HG02763 (cell line): ENCODE measurements around the gene OAF.

Source experiments
- ATAC-seq: cut with Tn5 transposase; IDR thresholded peaks from one replicate; pipeline ENCODE4 v1.9.1; 2021; ENCODE audit warnings: mild to moderate bottlenecking, moderate library complexity; ENCODE audit not compliant: unreplicated experiment

The OAF gene

GRCh38 chr11:120219938-120220746 lies 9.3 kb downstream of the OAF start:
- ATAC-seq = no peak

DNA sequence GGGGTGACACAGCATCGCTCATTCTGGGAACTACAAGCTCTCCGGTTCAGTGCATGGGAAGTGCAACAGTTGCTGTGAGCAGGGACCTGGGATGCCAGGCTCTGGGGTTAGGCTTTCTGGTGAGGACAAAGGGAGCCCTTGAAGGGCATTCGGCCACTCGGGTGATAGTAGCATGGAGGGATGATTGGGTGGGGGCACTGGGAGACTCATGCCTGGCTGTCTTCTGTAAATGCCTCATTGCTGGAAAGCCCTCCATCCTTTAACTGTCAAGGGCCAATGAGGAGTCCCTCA lies 9.9 kb downstream of the OAF start:
- ATAC-seq = no peak

GRCh38 chr11:120221115-120221752 lies 10.4 kb downstream of the OAF start:
- ATAC-seq = no peak

DNA sequence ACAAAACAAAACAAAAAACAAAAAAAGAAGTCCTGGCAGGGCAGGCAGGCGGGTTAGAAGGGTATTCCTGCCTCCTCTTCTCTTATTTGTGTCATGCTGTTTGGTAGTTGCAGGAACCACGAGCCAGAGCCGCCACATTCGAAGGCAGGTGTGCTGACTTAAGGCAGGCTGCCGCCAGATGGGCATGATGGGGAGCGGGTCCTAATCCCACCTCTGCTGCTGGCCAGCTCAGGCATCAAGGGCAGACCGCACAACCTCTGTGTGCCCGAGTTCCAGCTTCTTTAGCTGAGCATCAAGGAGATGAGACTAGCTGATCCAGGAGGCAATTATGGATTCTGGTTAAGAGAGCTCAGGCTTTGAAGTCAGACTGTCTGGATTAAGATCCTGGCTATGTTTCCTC lies 12.1 kb downstream of the OAF start:
- no peak for ATAC-seq

DNA sequence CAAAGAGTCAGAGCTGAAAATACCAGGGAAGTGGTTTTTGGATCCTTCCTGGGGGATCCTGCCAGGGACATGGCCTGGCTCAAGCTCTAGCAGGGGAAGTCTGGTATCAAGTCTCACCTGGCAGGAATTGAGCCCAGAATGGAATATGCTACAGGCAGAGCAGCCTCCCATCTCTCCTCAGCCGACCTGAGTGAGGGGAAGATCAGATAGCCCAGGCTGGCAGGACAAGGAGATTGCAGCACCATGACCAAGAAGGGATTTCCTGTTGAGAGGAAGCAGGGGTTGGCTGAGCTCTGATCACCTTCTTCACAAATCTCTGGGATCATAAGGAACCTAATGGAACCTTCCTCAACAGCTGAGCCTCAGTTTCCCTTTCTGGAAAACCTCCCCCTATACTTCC lies 13.0 kb downstream of the OAF start:
- ATAC-seq = no peak

DNA sequence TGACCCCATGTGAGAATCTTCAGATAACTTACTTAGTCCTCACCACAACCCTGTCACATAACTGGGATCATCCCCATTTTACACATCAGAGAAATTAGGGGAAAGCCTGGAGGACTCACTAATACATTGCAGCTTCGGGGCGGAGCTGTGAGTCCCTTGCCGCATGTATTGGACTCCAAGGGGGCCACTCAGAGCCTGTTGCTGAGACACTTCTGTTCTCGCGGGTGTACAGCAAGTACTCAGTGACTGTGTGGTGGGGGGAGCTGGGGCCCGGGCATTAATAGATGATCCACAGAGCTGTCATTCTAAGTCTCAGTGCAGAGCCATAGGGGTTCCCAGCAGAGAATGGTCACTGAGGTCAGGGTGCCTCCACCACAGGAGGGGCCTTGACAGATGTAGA lies 13.5 kb downstream of the OAF start:
- ATAC-seq = no peak

DNA sequence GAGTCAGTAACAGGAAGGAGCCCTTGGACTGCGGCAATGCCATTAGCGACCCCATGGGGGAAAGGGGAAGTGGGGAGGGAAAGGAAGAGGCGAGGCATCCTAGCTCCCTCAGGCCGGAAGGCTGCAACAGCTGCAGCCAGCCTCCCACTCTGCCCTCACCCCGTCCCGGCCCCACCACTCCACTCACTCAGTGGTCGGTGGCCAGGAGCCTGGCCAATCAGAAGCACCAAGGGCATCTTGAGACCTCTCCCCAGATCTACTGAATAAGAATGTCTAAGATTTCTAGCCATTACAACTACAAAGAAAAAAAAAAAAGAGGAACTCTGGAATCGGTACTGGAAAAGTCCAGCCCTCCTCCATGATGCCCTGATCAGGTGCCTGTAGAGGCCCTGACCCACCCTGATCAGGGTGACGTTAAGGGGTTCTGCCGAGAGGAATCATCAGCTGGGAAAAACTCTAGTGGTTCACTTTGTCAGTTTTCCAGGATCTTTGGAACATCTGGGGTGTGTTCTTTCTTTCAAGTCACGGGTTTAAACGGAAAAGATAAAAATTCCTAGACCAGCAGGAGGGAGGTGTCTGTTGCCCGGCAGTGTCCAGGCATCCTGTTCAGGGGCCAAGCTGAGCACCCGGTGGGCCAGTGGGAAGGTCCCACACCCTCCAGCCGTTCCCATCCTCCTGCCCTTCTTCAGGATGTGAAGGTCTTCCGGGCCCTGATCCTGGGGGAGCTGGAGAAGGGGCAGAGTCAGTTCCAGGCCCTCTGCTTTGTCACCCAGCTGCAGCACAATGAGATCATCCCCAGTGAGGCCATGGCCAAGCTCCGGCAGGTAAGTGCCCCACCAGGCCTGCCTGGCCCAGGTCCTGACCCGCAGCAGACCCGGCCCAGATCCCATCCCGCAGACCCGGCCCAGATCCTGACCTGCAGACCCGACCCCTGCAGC lies 14.4 kb downstream of the OAF start:
- ATAC-seq = no peak

DNA sequence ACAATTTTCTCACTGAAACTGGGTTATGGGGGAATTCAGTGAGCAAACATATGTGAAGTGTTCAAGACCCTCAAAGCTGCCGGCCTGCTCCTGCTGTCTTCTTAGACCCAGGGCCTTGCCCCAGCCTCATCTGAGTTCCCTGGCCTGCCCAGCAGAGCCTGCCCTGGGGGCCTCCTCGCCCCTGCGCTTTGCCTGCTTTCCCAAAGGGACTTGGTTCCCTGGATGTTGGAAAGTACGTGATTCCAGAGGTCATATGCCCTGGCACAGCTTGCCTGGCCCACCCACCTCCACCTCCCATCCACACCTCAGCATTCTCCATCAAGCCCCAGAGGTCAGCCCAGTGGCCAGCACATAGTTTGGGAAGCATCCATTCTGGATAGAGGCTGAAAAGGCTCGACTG lies 15.4 kb downstream of the OAF start:
- no peak for ATAC-seq

DNA sequence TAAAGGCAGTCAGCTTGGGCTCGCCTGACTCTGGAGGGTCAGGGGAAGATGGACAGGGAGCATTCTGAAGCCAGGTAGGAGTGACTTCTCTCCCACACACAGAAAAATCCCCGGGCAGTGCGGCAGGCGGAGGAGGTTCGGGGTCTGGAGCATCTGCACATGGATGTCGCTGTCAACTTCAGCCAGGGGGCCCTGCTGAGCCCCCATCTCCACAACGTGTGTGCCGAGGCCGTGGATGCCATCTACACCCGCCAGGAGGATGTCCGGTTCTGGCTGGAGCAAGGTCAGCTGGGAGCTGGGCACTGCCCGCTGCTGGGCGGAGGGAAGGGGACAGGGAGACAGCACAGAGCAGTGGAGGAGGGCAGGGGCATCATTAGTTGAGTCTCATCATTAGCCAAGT lies 15.9 kb downstream of the OAF start:
- no peak for ATAC-seq

- ATAC-seq = no peak
These were observed 16.5 kb downstream of the OAF start for GRCh38 chr11:120227228-120227852.

DNA sequence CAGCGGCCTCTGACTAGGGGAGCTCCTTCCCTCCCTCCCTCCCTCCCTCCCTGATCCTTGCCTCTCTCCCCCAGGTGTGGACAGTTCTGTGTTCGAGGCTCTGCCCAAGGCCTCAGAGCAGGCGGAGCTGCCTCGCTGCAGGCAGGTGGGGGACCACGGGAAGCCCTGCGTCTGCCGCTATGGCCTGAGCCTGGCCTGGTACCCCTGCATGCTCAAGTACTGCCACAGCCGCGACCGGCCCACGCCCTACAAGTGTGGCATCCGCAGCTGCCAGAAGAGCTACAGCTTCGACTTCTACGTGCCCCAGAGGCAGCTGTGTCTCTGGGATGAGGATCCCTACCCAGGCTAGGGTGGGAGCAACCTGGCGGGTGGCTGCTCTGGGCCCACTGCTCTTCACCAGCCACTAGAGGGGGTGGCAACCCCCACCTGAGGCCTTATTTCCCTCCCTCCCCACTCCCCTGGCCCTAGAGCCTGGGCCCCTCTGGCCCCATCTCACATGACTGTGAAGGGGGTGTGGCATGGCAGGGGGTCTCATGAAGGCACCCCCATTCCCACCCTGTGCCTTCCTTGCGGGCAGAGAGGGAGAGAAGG lies 18.1 kb downstream of the OAF start:
- no peak for ATAC-seq

GRCh38 chr11:120229451-120230424 lies 18.9 kb downstream of the OAF start:
- no peak for ATAC-seq

DNA sequence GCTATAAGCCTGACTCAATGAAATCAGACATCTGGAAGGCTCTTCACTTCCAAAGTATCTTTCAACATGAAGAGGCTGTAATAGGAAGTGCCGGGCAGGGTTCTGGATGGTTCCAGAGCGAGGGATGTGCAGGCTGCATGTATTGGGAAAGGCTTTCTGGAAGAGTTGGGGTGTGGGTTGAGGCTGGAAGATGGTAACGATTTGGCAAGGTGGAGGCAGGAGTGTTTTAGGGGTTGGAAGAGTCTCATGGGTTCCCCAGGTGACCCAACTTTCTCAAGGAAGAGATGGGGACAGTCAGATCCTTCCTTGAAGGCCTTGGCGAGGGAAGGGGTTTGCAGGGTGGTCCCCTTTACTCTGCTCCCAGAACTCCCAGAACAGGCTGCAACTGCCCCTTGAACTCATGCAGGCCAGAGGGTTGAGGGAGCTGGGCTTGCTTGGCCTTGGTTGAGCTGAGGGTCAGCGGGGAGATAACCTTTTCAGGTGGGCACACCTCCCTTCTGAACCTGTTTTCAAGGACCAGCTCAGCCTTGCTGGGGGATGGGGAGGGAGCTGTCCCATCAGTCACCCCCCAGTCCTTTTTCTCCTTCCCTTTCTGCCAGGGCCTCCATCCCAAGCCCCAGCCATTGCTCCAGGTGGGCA lies 19.7 kb downstream of the OAF start:
- no peak for ATAC-seq

- no peak for ATAC-seq
These were observed 21.1 kb downstream of the OAF start for GRCh38 chr11:120231963-120232362.

- no peak for ATAC-seq
These were observed 22.5 kb downstream of the OAF start for GRCh38 chr11:120233207-120233803.

DNA sequence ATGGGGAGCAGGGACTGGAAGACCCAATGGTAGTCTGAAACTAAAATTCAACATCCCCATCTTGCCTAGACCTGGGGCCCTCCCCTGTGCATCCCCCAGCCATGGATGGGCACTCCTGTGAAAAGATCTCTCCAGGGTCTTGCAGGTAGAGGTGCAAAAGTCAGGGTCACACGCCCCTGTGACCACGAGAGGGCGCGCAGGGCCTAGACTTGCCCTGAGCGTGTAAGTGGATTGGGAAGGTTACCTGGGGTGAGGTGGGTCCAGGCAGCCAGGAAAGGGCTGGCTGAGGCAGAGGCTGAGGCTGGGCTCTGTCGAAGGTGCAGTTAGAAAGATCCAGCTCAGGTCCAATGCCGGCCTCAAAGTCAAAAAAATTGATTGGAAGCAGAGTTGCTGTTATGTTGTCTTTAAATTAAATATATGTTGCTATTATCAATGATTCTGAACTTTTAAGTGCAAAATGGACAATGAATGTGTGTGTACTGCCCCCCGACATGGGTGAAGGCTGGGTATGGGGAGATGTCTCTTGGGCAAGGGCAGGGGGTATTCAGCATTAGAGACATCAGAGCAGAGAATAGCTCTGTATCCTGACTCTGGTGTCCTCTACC lies 24.3 kb downstream of the OAF start:
- no peak for ATAC-seq

DNA sequence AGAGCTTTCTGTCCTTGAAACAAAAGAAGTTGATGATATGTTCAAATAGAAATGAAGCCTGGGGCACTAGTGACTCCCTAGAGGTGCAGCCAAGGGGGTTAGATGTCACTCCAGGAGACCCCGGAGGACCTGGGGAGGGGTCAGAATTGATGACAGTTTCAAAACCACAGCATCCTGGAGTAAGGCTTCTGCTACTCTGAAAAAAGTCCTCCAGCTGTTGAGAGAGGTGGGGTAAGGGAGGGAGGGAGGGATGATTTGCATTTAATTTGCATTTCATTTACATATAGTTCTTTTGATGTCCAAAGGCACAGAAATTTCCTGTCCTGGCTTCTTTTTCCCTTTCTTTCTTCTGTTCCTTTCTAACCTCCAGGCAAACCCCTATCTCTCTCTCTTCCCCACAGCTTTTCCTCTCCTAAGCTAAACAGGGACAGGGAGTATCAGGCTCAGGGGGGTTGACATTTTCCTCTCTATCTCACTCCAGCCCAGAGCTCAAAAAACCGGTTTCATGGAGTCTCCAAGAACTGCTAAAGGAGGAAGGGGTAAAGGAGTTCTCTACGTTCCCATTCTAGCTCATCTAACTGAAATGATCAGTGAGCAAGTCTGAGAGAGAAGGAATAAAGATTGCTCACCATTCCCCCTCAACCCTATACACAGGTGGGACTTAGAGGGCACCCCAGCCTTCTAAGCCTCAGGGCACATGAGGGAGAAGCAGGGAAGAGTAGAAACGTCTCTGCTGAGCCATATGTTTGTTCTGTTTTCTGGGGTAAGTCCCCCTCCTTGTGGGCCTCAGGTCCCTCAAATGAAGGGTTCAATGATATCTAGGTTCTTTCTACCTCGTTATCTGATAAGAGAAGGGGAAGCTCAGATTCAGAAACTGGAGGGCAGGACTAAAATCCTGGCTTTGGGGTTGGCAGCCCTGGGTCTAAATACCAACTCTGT lies 25.6 kb downstream of the OAF start:
- ATAC-seq = no peak
